HG03565 (cell line): Measurements from ENCODE around the gene KCNJ4.
"Not testable (repeated sequence)": the region's sequence is repeated elsewhere in the genome, so short reads cannot be mapped to it uniquely, and the experiment has no call there.

Source experiments
- ATAC-seq: cut with Tn5 transposase; IDR thresholded peaks from one replicate; pipeline ENCODE4 v1.9.1; 2021; ENCODE audit warnings: mild to moderate bottlenecking, moderate library complexity; ENCODE audit not compliant: unreplicated experiment

Gene KCNJ4

GRCh38 chr22:38388506-38389427 is 66.2 kb downstream of the KCNJ4 start:
- ATAC-seq: not testable (repeated sequence)

- not testable (repeated sequence) for ATAC-seq
Measured at GRCh38 chr22:38386918-38387317, 68.1 kb downstream of the KCNJ4 start.

GRCh38 chr22:38383417-38383816 is 71.6 kb downstream of the KCNJ4 start:
- ATAC-seq: no peak

GRCh38 chr22:38381371-38381770 is 73.6 kb downstream of the KCNJ4 start:
- not testable (repeated sequence) for ATAC-seq
